ENCODE measurements around the gene MYMK.

MYMK gene

GRCh38 chr9:133478851-133479711 is 45.7 kb downstream of the MYMK start, which contains the start of gene SLC2A6:
Gene SLC2A6, minus strand, starts transcription at chr9:133479099. Its CDS starts 40 bp downstream, at chr9:133479059.
- peak within 1 kb of the TSS; percentile 80 for H3K27ac ChIP-seq (ENCODE audit: low read depth, low read length)
- TF ChIP-seq CTCF (IDR thresholded peaks at IDR 0.05; ENCODE audit: low read depth, low read length, poor library complexity, severe bottlenecking) (no peak), EZH2phosphoT487 (IDR thresholded peaks at IDR 0.05; ENCODE audit: borderline replicate concordance, low read length) (no peak)
- H3K36me3 ChIP-seq (ENCODE audit: control insufficient read depth, low read length): peaks cover 43% of the 10 kb centered on the region
- peaks cover 14% of the 10 kb centered on the region; the same call in 1 of the 2 replicates for H4K20me1 ChIP-seq (ENCODE audit: control insufficient read depth, insufficient read depth, low read depth, low read length)
- peak within 1 kb of the TSS; percentile 97 for H3K4me2 ChIP-seq (ENCODE audit: low read length)
- H3K4me3 ChIP-seq (ENCODE audit: low read length): peak within 1 kb of the TSS; percentile 94
- peaks cover 31% of the 10 kb centered on the region for H3K79me2 ChIP-seq (ENCODE audit: control insufficient read depth, low read length)
- H3K27me3 ChIP-seq (ENCODE audit: control insufficient read depth, low read length): no peaks in the 10 kb centered on the region; the same call in 1 of the 2 replicates
- H3K9me3 ChIP-seq (ENCODE audit: control insufficient read depth, insufficient read depth, low read length): no peaks in the 10 kb centered on the region
- H3K9me2 ChIP-seq (replicated peaks; ENCODE audit: control insufficient read depth, low read length): no peaks in the 10 kb centered on the region
- peaks cover 4% of the 10 kb centered on the region for H3F3A ChIP-seq (ENCODE audit: control insufficient read depth, insufficient read depth)
- H3K4me1 ChIP-seq (ENCODE audit: control insufficient read depth, low read length): peaks cover 26% of the 10 kb centered on the region

- Histone ChIP-seq H3K27me3 (ENCODE audit: control insufficient read depth, low read length) (no peaks in the 10 kb centered on the region), H3K4me3 (ENCODE audit: low read length) (peak overlapping the region; percentile 94), H3K4me1 (ENCODE audit: control insufficient read depth, low read length) (peaks cover 26% of the 10 kb centered on the region)
These were observed 46.5 kb downstream of the MYMK start for GRCh38 chr9:133477992-133478850.

GRCh38 chr9:133477461-133477860 is 47.3 kb downstream of the MYMK start:
- peaks cover 14% of the 10 kb centered on the region; the same call in 1 of the 2 replicates for H4K20me1 ChIP-seq (ENCODE audit: control insufficient read depth, insufficient read depth, low read depth, low read length)
- H3K4me3 ChIP-seq (ENCODE audit: low read length): peak overlapping the region; percentile 94
- peaks cover 26% of the 10 kb centered on the region for H3K4me1 ChIP-seq (ENCODE audit: control insufficient read depth, low read length)

More at GRCh38 chr9:133477992-133478850, 46.5 kb downstream of the MYMK start:
- peaks cover 51% of the 10 kb centered on the region for H3K36me3 ChIP-seq (ENCODE audit: control insufficient read depth, low read length)
- no peaks in the 10 kb centered on the region for H3K9me2 ChIP-seq (replicated peaks; ENCODE audit: control insufficient read depth, low read length)
- H3K4me2 ChIP-seq (ENCODE audit: low read length): peak overlapping the region; percentile 97
- peaks cover 31% of the 10 kb centered on the region for H3K79me2 ChIP-seq (ENCODE audit: control insufficient read depth, low read length)
- TF ChIP-seq CTCF (IDR thresholded peaks at IDR 0.05; ENCODE audit: low read depth, low read length, poor library complexity, severe bottlenecking): peak; percentile 9
- TF ChIP-seq EZH2phosphoT487 (IDR thresholded peaks at IDR 0.05; ENCODE audit: borderline replicate concordance, low read length): no peak
- no peaks in the 10 kb centered on the region for H3K9me3 ChIP-seq (ENCODE audit: control insufficient read depth, insufficient read depth, low read length)
- H4K20me1 ChIP-seq (ENCODE audit: control insufficient read depth, insufficient read depth, low read depth, low read length): peaks cover 14% of the 10 kb centered on the region; the same call in 1 of the 2 replicates
- peak overlapping the region; percentile 80 for H3K27ac ChIP-seq (ENCODE audit: low read depth, low read length)
- peaks cover 4% of the 10 kb centered on the region for H3F3A ChIP-seq (ENCODE audit: control insufficient read depth, insufficient read depth)

More at GRCh38 chr9:133477461-133477860, 47.3 kb downstream of the MYMK start:
- Histone ChIP-seq H3K9me3 (ENCODE audit: control insufficient read depth, insufficient read depth, low read length) (no peaks in the 10 kb centered on the region), H3K27me3 (ENCODE audit: control insufficient read depth, low read length) (no peaks in the 10 kb centered on the region), H3K36me3 (ENCODE audit: control insufficient read depth, low read length) (peaks cover 59% of the 10 kb centered on the region), H3F3A (ENCODE audit: control insufficient read depth, insufficient read depth) (peaks cover 4% of the 10 kb centered on the region; the same call in 1 of the 2 replicates), H3K9me2 (replicated peaks; ENCODE audit: control insufficient read depth, low read length) (no peaks in the 10 kb centered on the region), H3K27ac (ENCODE audit: low read depth, low read length) (peak overlapping the region; percentile 80), H3K4me2 (ENCODE audit: low read length) (peak overlapping the region; percentile 97), H3K79me2 (ENCODE audit: control insufficient read depth, low read length) (peaks cover 31% of the 10 kb centered on the region)
- TF ChIP-seq EZH2phosphoT487 (IDR thresholded peaks at IDR 0.05; ENCODE audit: borderline replicate concordance, low read length): no peak
- TF ChIP-seq CTCF (IDR thresholded peaks at IDR 0.05; ENCODE audit: low read depth, low read length, poor library complexity, severe bottlenecking): no peak

Data from DOHH2 (cell line).